Suppressor macrophage treated with lipopolysaccharide for 4 hours (primary cell): ENCODE measurements around the gene FMO1.
"Not testable (repeated sequence)": the region's sequence is repeated elsewhere in the genome, so short reads cannot be mapped to it uniquely, and the experiment has no call there.

Experiments
- DNase-seq: peaks from one replicate; pipeline ENCODE4 v3.0.0-alpha.2; 2020

Gene FMO1

GRCh38 chr1:171236231-171236630 is 12.1 kb upstream of the FMO1 start:
- DNase-seq, result not testable (repeated sequence)

GRCh38 chr1:171243878-171244277 is 4.4 kb upstream of the FMO1 start:
- DNase-seq, result no peak

- peak; percentile 49 for DNase-seq
Measured at GRCh38 chr1:171245458-171246064, 2.7 kb upstream of the FMO1 start.

- no peak for DNase-seq
Measured at GRCh38 chr1:171247501-171247900, 793 bp upstream of the FMO1 start.

- no peak for DNase-seq
Measured at GRCh38 chr1:171248841-171249240, 547 bp downstream of the FMO1 start.

GRCh38 chr1:171250263-171250662 is 2.0 kb downstream of the FMO1 start:
- no peak for DNase-seq

- peak; percentile 22 for DNase-seq
Measured at GRCh38 chr1:171251042-171251951, 3.0 kb downstream of the FMO1 start.

- DNase-seq, result no peak
Measured at GRCh38 chr1:171251952-171252300, 3.6 kb downstream of the FMO1 start.

- DNase-seq, result no peak
Measured at GRCh38 chr1:171252482-171252881, 4.2 kb downstream of the FMO1 start.

GRCh38 chr1:171254859-171255258 is 6.6 kb downstream of the FMO1 start:
- no peak for DNase-seq

- no peak for DNase-seq
Measured at GRCh38 chr1:171256940-171257606, 8.8 kb downstream of the FMO1 start.

- DNase-seq, result no peak
Measured at GRCh38 chr1:171257607-171258076, 9.3 kb downstream of the FMO1 start.

GRCh38 chr1:171258429-171258828 is 10.1 kb downstream of the FMO1 start:
- DNase-seq, result no peak

- no peak for DNase-seq
Measured at GRCh38 chr1:171258943-171259342, 10.6 kb downstream of the FMO1 start.

- no peak for DNase-seq
Measured at GRCh38 chr1:171261336-171261735, 13.0 kb downstream of the FMO1 start.

- no peak for DNase-seq
Measured at GRCh38 chr1:171263901-171264300, 15.6 kb downstream of the FMO1 start.

GRCh38 chr1:171265686-171266085 is 17.4 kb downstream of the FMO1 start:
- DNase-seq, result no peak

- DNase-seq, result no peak
Measured at GRCh38 chr1:171266930-171267329, 18.6 kb downstream of the FMO1 start.

- DNase-seq, result no peak
Measured at GRCh38 chr1:171267391-171267790, 19.1 kb downstream of the FMO1 start.

- DNase-seq, result no peak
Measured at GRCh38 chr1:171270806-171271205, 22.5 kb downstream of the FMO1 start.

- no peak for DNase-seq
Measured at GRCh38 chr1:171277534-171277933, 29.2 kb downstream of the FMO1 start.

- DNase-seq, result no peak
Measured at GRCh38 chr1:171279234-171279633, 30.9 kb downstream of the FMO1 start.

- DNase-seq, result no peak
Measured at GRCh38 chr1:171279678-171280077, 31.4 kb downstream of the FMO1 start.

- no peak for DNase-seq
Measured at GRCh38 chr1:171280599-171280998, 32.3 kb downstream of the FMO1 start.
